NCI-H2171 (cell line): ENCODE data around the gene FAM236D.
"Not testable (repeated sequence)": the region's sequence is repeated elsewhere in the genome, so short reads cannot be mapped to it uniquely, and the experiment has no call there.

ENCODE experiments used
- DNase-seq: peaks from one replicate; lab custom pipeline; 2025; lab: John Stamatoyannopoulos, UW

The FAM236D gene

DNA sequence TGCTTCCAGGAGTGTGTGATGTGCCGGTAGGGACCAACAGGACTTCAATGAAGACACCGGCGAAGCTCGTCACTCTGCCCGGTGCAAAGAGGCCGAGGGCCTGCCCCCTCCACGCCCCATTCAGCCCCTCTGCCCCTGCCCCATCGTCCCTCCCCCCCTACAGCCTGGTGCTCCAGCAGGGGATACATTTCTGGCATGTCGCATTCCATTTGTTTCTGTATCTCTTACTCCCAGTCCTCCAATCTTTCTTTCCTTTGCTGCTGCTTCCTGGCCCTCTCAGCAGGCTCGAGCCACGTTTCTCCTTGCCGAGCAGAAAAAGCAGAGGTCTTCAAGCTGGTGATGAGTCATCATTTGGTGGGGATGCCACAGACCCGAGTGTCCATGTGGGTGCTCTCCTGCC, at the start of gene FAM236D:
FAM236D (minus strand) TSS at position 101 of the 400 bp plus-strand sequence; CDS start at position 1, 100 bp downstream.
- not testable (repeated sequence) for DNase-seq

GRCh38 chrX:72837532-72837931, 29.5 kb upstream of the FAM236D start:
- DNase-seq, result not testable (repeated sequence)

DNA sequence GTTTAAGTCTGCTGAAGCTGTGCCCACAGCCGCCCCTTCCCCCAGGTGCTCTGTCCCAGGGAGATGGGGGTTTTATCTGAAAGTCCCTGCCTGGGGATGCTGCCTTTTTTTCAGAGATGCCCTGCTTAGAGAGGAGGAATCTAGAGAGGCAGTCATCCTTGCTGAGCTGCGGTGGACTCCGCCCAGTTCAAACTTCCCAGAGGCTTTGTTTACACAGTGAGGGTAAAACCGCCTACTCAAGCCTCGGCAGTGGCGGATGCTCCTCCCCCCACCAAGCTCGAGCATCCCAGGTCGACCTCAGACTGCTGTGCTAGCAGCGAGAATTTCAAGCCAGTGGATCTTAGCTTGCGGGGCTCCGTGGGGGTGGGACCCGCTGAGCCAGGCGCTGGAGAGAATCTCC, 22.7 kb upstream of the FAM236D start:
- DNase-seq, result not testable (repeated sequence)

DNA sequence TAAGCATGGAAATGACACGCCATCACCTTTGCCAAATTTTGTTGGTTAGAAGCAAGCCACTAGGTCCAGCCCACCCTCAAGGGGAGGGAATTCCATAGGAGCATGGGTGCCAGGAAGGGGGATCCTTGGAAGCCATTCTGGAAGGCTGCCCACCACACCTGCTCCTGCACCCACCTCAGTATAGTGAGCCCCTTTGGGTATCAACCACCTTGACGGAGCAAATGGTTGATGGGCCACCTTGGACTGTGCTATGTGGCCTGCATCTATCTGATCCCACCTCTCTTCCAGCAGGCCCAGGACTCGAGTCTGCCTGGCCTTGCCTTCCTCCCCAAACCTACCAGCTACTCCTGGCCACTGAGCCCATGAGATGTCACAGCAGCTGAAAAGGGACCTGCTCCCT, 17.6 kb downstream of the FAM236D start:
- DNase-seq, result not testable (repeated sequence)

DNA sequence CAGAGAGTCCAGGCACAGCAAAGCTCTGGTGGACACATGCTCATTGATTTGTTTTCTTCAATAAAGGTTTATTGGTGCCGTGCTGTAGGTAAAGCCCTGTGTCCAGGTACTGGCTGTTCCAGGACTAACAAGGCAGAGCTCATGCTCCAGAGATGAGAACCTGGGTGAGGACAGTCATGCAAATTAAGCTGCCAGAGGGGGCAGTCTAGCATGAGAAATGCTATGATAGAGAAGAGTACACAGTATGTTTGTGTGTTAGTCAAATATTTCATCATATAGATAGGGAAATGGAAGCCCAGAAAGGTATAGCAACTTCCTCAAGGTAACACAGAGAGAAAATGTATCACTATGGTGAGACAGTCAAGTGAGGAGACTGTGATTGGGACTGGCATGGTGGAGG, 19.9 kb downstream of the FAM236D start:
- not testable (repeated sequence) for DNase-seq

- not testable (repeated sequence) for DNase-seq
Measured at GRCh38 chrX:72783964-72784363, 24.0 kb downstream of the FAM236D start.

DNA sequence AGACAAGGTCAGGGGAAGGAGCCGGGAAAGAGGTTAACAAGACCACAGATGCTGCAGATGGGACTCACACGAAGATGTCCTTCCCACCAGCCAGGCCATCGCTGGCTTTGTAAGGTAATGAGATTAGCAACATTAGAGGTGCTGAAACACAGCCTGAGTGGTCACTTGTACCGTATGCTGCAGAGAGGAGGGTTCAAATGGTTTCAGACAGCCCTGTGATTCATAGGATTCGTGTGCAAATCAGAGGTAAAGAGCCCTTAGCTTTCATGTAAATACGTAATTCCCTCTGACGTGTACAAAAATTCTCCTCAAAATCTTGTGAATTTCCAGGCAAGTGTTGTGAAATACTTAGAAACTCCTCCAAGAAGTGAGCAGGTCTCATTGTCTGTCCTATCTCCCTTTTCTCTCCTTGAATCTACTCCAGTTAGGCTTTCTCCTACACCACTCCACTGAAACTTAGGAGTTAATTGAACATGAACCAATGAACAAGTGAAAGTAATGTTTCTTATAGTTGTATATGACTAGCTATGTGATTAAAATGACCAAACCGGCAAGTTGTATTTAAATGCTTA, 24.6 kb downstream of the FAM236D start:
- not testable (repeated sequence) for DNase-seq

DNA sequence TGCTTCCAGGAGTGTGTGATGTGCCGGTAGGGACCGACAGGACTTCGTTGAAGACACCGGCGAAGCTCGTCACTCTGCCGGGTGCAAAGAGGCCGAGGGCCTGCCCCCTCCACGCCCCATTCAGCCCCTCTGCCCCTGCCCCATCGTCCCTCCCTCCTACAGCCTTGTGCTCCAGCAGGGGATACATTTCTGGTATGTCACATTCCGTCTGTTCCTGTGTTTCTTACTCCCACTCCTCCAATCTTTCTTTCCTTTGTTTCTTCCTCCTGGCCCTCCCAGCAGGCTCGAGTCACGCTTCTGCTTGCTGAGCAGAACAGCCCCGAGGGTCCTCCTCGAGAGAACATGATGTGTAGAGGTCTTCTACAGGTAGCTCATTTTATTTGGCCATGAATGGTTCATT, 25.4 kb downstream of the FAM236D start, which contains the start of gene FAM236B:
FAM236B (minus strand) TSS at position 101 of the 400 bp plus-strand sequence; CDS start at position 1, 100 bp downstream.
- not testable (repeated sequence) for DNase-seq

GRCh38 chrX:72778146-72778545, 29.9 kb downstream of the FAM236D start:
- DNase-seq, result not testable (repeated sequence)

DNA sequence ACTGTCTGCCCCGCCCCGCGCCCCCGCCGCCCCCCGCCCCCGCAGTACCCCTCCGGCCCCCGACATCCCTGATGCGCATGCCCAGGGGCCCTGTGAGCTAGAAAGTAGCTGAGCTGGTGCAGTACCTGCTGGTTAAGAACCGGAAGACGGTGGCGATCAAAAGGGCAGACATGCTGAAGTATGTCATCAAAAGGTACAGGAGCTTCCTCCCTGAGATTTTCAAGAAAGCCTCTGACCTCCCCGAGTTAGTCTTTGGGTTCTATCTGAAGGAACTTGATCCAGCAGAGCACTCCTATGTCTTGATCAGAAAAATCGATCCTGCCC, 30.6 kb downstream of the FAM236D start:
- not testable (repeated sequence) for DNase-seq

- DNase-seq, result not testable (repeated sequence)
Measured at GRCh38 chrX:72776653-72777466, 31.1 kb downstream of the FAM236D start, which contains the start of gene DMRTC1B. TSS of gene DMRTC1B (plus strand) at chrX:72776890. CDS start at chrX:72845136, 68,246 bp downstream.

GRCh38 chrX:72760454-72760853, 47.6 kb downstream of the FAM236D start:
- DNase-seq, result not testable (repeated sequence)
